Measurements from ENCODE around the gene GUCA2A.

Gene GUCA2A

GRCh38 chr1:42138586-42138985 is 26.0 kb downstream of the GUCA2A start:
- no peak for TF ChIP-seq ZFX (IDR thresholded peaks at IDR 0.05; ENCODE audit: borderline replicate concordance)
- TF ChIP-seq CTCF (IDR thresholded peaks at IDR 0.05): no peak
- H3K27ac ChIP-seq: no peak overlapping the region

GRCh38 chr1:42137766-42138165 is 26.8 kb downstream of the GUCA2A start:
- H3K27ac ChIP-seq: no peak overlapping the region
- no peak for TF ChIP-seq ZFX (IDR thresholded peaks at IDR 0.05; ENCODE audit: borderline replicate concordance)
- TF ChIP-seq CTCF (IDR thresholded peaks at IDR 0.05): no peak

- TF ChIP-seq CTCF (IDR thresholded peaks at IDR 0.05) (no peak), ZFX (IDR thresholded peaks at IDR 0.05; ENCODE audit: borderline replicate concordance) (no peak)
- H3K27ac ChIP-seq: no peak overlapping the region
Observed at GRCh38 chr1:42136466-42136865, 28.1 kb downstream of the GUCA2A start.

GRCh38 chr1:42135426-42135825 is 29.1 kb downstream of the GUCA2A start:
- no peak for TF ChIP-seq CTCF (IDR thresholded peaks at IDR 0.05)
- no peak for TF ChIP-seq ZFX (IDR thresholded peaks at IDR 0.05; ENCODE audit: borderline replicate concordance)
- no peak overlapping the region for H3K27ac ChIP-seq

- no peak overlapping the region for H3K27ac ChIP-seq
- TF ChIP-seq ZFX (IDR thresholded peaks at IDR 0.05; ENCODE audit: borderline replicate concordance) (no peak), CTCF (IDR thresholded peaks at IDR 0.05) (no peak)
Observed at GRCh38 chr1:42133809-42134526, 30.6 kb downstream of the GUCA2A start.

GRCh38 chr1:42133390-42133789 is 31.2 kb downstream of the GUCA2A start:
- no peak overlapping the region for H3K27ac ChIP-seq
- no peak for TF ChIP-seq ZFX (IDR thresholded peaks at IDR 0.05; ENCODE audit: borderline replicate concordance)
- no peak for TF ChIP-seq CTCF (IDR thresholded peaks at IDR 0.05)

GRCh38 chr1:42130061-42130660 is 34.4 kb downstream of the GUCA2A start:
- H3K27ac ChIP-seq: no peak overlapping the region
- TF ChIP-seq CTCF (IDR thresholded peaks at IDR 0.05): no peak
- TF ChIP-seq ZFX (IDR thresholded peaks at IDR 0.05; ENCODE audit: borderline replicate concordance): no peak

Measured in 22Rv1 (cell line).